ENCODE data around the gene TMPRSS11D. TPM values are rescaled to one million over a fixed set of nuclear protein-coding genes. Genes with fewer than 3 reads are reported as not detected.

TMPRSS11D gene
- total RNA-seq, 1 experiment from 2014 or later: not detected

DNA sequence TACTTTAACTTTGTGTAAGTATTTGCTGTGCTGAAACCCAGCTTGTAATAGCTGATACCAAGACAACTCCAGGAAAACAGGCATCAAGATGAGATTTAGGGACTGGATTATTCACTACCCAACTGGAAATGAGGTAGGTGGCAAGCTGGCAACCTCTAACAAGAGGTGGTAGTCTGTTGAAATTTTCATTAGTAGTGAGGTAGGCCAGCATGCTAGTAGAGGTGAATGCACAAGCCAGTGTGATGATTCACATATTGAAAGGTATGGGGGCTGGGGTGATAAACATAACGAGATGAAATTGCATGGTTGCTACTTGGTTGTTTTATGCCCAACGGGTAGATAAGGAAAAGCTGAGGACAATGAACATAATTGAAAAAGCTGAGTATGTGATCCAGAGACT, 8.5 kb upstream of the TMPRSS11D start:
- H4K5ac ChIP-seq (ENCODE audit: insufficient read length, low read depth, low read length): no peak overlapping the region
- H2BK120ac ChIP-seq (ENCODE audit: low read depth, low read length, poor library complexity, severe bottlenecking): no peak overlapping the region
- no peaks in the 10 kb centered on the region for H3K36me3 Mint-ChIP-seq (ENCODE audit: insufficient read depth in 1 of 3, low read depth in 3 of 3)
- H3K9me3 Mint-ChIP-seq: no peaks in the 10 kb centered on the region; a peak in 1 of 5 replicates
- no peaks in the 10 kb centered on the region for H4K20me1 ChIP-seq (ENCODE audit: control insufficient read depth, insufficient read depth, insufficient read length)
- no peak overlapping the region for H3K14ac ChIP-seq (ENCODE audit: insufficient read depth, low read length)
- no peaks in the 10 kb centered on the region for H3K79me2 ChIP-seq (ENCODE audit: insufficient read depth, low read length)
- H2BK15ac ChIP-seq (ENCODE audit: low read depth, low read length): no peak overlapping the region
- no peak overlapping the region for H2BK5ac ChIP-seq (ENCODE audit: insufficient read length, low read length)
- H3K23me2 ChIP-seq (ENCODE audit: insufficient read length, low read depth, low read length, poor library complexity, severe bottlenecking): no peaks in the 10 kb centered on the region
- H3K18ac ChIP-seq (ENCODE audit: insufficient read length, low read depth, low read length): no peak overlapping the region
- no peaks in the 10 kb centered on the region for H3K9me3 ChIP-seq (ENCODE audit: control insufficient read depth, low read depth, low read length)
- H3K56ac ChIP-seq (ENCODE audit: insufficient read length, low read depth, low read length): no peak overlapping the region
- no peak overlapping the region for H3K4ac ChIP-seq (ENCODE audit: low read depth, low read length)
- H3K27me3 ChIP-seq (ENCODE audit: insufficient read depth, low read length): no peaks in the 10 kb centered on the region
- H3K27ac ChIP-seq (ENCODE audit: insufficient read length, low read depth, low read length): no peak overlapping the region
- H3K27ac Mint-ChIP-seq: no peak overlapping the region
- no CpG with 5 or more reads among the region's 2 CpGs for WGBS (ENCODE audit: extremely low coverage, insufficient read length, low lambda C conversion rate)
- H3K4me1 ChIP-seq (ENCODE audit: insufficient read depth, low read length): no peaks in the 10 kb centered on the region
- no peaks in the 10 kb centered on the region for H3K79me1 ChIP-seq (ENCODE audit: insufficient read depth, low read depth, low read length, poor library complexity, severe bottlenecking)
- H3K4me2 ChIP-seq (ENCODE audit: insufficient read depth, insufficient read length, low read length): no peak overlapping the region
- no peak overlapping the region for H3K4me3 Mint-ChIP-seq
- no peak overlapping the region for H3K23ac ChIP-seq (ENCODE audit: insufficient read length, low read depth, low read length)
- no peak overlapping the region for H2AFZ ChIP-seq (ENCODE audit: low read length)
- H3K9ac ChIP-seq (ENCODE audit: extremely low read depth, insufficient read length, low read length): no peak overlapping the region
- TF ChIP-seq, protein P1, sequence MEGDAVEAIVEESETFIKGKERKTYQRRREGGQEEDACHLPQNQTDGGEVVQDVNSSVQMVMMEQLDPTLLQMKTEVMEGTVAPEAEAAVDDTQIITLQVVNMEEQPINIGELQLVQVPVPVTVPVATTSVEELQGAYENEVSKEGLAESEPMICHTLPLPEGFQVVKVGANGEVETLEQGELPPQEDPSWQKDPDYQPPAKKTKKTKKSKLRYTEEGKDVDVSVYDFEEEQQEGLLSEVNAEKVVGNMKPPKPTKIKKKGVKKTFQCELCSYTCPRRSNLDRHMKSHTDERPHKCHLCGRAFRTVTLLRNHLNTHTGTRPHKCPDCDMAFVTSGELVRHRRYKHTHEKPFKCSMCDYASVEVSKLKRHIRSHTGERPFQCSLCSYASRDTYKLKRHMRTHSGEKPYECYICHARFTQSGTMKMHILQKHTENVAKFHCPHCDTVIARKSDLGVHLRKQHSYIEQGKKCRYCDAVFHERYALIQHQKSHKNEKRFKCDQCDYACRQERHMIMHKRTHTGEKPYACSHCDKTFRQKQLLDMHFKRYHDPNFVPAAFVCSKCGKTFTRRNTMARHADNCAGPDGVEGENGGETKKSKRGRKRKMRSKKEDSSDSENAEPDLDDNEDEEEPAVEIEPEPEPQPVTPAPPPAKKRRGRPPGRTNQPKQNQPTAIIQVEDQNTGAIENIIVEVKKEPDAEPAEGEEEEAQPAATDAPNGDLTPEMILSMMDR (conservative IDR thresholded peaks at IDR 0.05): no peak
- DNase-seq: no peak
- H3T11ph ChIP-seq (ENCODE audit: low read length): no peak overlapping the region
- no peak overlapping the region for H2AK5ac ChIP-seq (ENCODE audit: insufficient read length, low read length)
- H3K27me3 Mint-ChIP-seq (ENCODE audit: low read depth): no peaks in the 10 kb centered on the region
- no peak overlapping the region for H4K91ac ChIP-seq (ENCODE audit: insufficient read length, low read depth, low read length)
- H2BK20ac ChIP-seq (ENCODE audit: low read depth, low read length, poor library complexity, severe bottlenecking): no peak overlapping the region
- no peak overlapping the region for H4K8ac ChIP-seq (replicated peaks; ENCODE audit: insufficient read length, low read depth, low read length)
- H3K4me1 Mint-ChIP-seq: peaks cover 8 to 11% of the 10 kb centered on the region in 2 experiments
- H2BK12ac ChIP-seq (ENCODE audit: insufficient read length, low read depth, low read length): no peak overlapping the region

Data from H9 (cell line).